ENCODE measurements around the gene USH2A.

DNA sequence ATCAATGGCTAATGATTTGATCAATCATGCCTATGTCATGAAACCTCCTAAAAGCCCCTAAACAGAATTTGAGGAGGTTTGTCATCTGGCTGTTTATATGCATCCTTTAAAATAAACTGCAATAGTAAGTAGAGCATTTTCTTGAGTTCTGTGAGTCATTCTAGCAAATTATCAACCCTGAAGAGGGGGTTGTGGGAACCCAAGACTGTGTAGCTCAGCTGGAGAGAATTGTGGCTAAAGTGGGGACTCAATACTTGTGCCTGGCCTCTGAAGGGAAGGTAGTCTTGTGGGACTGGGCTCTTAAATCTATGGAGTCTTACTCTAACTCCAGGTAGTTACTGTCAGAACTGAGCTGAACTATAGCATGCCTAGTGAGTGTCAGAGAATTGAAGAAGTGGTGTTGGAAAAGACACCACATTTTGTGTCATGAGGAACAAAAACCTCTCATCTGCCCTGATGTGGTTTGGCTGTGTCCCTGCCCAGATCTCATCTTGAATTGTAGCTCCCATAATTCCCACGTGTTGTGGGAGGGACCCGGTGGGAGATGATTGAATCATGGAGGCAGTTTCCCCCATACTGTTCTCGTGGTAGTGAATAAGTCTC lies 402.4 kb downstream of the USH2A start:
- no peak for TF ChIP-seq CREB1 (IDR thresholded peaks at IDR 0.05; ENCODE audit: low read depth)
- no peak for TF ChIP-seq TEAD4 (IDR thresholded peaks at IDR 0.05)
- TF ChIP-seq YY1 (IDR thresholded peaks at IDR 0.05; ENCODE audit: low read depth), result no peak
